ENCODE data around the gene C1GALT1.

The C1GALT1 gene

DNA sequence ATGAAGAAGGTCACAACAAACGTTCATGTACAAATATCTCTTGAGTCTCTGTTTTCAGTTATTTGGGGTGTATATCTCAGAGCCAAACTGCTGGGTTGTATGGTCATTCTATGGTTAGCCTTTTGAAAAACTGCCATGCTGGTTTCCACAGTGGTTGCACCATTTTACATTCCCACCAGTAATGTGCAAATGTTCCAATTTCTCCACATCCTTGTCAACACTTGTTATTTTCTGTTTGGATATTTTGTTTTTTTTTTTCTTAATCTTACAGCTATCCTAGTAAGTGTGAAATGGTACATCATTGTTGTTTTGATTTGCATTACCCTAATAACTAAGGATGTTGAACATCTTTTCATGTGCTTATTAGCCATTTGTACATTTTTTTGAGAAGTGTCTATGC, 13.0 kb upstream of the C1GALT1 start:
- Histone ChIP-seq H3K4me1 (ENCODE audit: control insufficient read depth, insufficient read depth, low read length, poor library complexity, severe bottlenecking) (no peaks in the 10 kb centered on the region), H3K9me3 (ENCODE audit: control insufficient read depth, low read length) (peaks cover 14% of the 10 kb centered on the region), H3K4me3 (ENCODE audit: extremely low read depth, insufficient read depth, low read length, poor library complexity, severe bottlenecking) (no peak overlapping the region), H3K27ac (ENCODE audit: low read depth, low read length, severe bottlenecking) (no peak overlapping the region), H3K36me3 (ENCODE audit: control insufficient read depth, insufficient read depth, low read length) (no peaks in the 10 kb centered on the region)
- WGBS, 2 experiments (ENCODE audit: insufficient coverage in 2 of 2), result no CpG with 5 or more reads among the region's 1 CpG

DNA sequence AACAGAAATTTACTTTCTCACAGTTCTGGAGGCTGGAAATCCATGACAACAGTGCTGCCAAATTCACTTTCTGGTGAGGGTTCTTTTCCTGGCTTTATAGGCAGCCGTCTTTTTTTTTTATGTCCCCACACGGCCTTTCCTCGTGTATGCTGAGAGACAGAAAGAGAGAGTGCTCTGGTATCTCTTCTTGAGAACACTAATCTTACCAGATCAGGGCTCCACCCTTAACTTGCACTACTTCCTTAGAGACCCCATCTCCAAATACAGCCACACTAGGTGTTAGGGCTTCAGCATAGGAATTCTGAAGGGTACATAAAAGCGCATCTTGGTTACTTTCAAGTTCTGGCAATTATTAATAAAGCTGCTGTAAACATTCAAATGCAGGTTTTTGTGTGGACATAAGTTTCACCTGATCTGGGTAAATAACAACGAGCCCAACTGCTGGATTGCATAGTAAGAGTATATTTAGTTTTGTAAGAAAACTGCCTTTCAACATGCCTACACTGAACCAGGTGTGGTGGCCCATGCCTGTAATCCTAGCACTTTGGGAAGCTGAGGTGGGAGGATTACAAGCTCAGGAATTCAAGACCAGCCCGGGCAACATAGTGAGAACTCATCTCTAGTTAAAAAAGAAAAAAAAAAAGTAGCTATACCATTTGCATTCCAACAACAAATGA, 8.2 kb upstream of the C1GALT1 start:
- WGBS, 2 experiments (ENCODE audit: insufficient coverage in 2 of 2), result 81 to 100% methylated on average over 1 to 3 of the region's 6 CpGs
- no peak overlapping the region for H3K27ac ChIP-seq (ENCODE audit: low read depth, low read length, severe bottlenecking)
- peaks cover 26% of the 10 kb centered on the region for H3K9me3 ChIP-seq (ENCODE audit: control insufficient read depth, low read length)
- H3K4me3 ChIP-seq (ENCODE audit: extremely low read depth, insufficient read depth, low read length, poor library complexity, severe bottlenecking), result no peak overlapping the region
- peaks cover 12% of the 10 kb centered on the region for H3K4me1 ChIP-seq (ENCODE audit: control insufficient read depth, insufficient read depth, low read length, poor library complexity, severe bottlenecking)
- no peaks in the 10 kb centered on the region for H3K36me3 ChIP-seq (ENCODE audit: control insufficient read depth, insufficient read depth, low read length)

DNA sequence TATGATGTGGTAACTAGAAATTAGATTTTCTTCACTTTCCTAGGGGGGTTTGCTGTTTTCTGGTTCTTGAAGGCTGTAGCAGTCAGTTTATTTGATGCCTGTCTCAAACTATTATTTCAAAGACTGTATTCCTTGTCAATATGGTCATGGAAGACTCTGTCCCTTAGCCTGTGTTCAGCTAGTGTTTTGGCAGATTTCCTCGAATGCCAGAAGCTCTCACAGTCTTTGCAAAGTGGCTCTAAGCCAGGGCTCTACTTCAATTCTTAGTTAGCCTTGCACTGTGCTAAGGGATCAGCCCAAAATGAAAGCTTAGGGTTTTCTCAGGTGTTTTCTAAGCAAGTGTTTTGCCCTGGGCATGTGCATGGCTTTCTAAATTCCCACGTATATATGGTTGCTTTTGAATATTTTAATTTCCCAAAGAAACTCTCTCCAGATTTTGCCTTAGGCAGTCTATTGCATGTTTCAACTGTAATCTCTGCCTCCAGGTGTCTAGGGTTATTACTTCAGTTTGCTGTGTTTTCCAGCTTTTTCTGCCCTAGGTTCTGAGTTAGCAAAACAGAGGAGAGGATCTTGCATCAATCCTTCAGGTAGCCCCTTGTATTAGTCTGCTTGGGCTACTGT, 7.2 kb upstream of the C1GALT1 start:
- H3K4me1 ChIP-seq (ENCODE audit: control insufficient read depth, insufficient read depth, low read length, poor library complexity, severe bottlenecking), result peaks cover 12% of the 10 kb centered on the region
- H3K27ac ChIP-seq (ENCODE audit: low read depth, low read length, severe bottlenecking), result no peak overlapping the region
- no peak overlapping the region for H3K4me3 ChIP-seq (ENCODE audit: extremely low read depth, insufficient read depth, low read length, poor library complexity, severe bottlenecking)
- WGBS, 2 experiments (ENCODE audit: insufficient coverage in 2 of 2), result 93 to 100% methylated on average over 1 to 2 of the region's 2 CpGs
- no peaks in the 10 kb centered on the region for H3K36me3 ChIP-seq (ENCODE audit: control insufficient read depth, insufficient read depth, low read length)
- peaks cover 26% of the 10 kb centered on the region for H3K9me3 ChIP-seq (ENCODE audit: control insufficient read depth, low read length)

DNA sequence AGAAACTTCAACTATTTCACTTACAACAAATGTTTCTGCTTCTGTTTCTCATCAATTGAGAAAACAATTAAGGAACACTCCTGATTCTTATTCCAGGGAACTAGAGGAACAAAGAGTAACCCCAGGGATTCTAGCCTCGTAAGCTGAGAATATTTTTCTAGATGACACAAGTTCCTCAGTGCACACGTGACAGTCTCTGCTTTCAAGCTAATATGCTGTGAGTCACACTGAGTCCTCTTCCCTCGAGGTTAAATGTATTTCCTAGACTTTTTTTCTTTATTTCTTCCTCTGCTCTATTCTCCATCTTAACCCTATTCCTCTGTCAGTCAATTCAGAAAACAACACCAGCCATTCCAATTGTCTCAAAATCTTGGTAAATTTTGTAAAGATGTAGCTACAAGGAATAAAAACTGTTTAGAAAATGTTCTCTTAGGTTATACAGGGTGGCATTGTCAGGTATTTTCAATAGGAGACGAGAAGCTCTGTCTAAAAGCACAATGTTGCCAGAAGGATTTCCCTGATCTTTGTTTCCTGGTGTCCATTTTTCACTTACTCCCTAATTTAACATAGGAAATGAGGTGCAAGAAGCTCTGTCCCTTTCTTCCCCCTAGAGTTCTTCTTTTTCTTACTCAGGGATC, 5.8 kb upstream of the C1GALT1 start:
- H3K9me3 ChIP-seq (ENCODE audit: control insufficient read depth, low read length), result peaks cover 26% of the 10 kb centered on the region
- 11 to 29% methylated on average over 3 to 4 of the region's 4 CpGs for WGBS, 2 experiments (ENCODE audit: insufficient coverage in 2 of 2)
- H3K36me3 ChIP-seq (ENCODE audit: control insufficient read depth, insufficient read depth, low read length), result no peaks in the 10 kb centered on the region
- H3K27ac ChIP-seq (ENCODE audit: low read depth, low read length, severe bottlenecking), result peak overlapping the region; percentile 91
- peaks cover 12% of the 10 kb centered on the region for H3K4me1 ChIP-seq (ENCODE audit: control insufficient read depth, insufficient read depth, low read length, poor library complexity, severe bottlenecking)
- no peak overlapping the region for H3K4me3 ChIP-seq (ENCODE audit: extremely low read depth, insufficient read depth, low read length, poor library complexity, severe bottlenecking)

DNA sequence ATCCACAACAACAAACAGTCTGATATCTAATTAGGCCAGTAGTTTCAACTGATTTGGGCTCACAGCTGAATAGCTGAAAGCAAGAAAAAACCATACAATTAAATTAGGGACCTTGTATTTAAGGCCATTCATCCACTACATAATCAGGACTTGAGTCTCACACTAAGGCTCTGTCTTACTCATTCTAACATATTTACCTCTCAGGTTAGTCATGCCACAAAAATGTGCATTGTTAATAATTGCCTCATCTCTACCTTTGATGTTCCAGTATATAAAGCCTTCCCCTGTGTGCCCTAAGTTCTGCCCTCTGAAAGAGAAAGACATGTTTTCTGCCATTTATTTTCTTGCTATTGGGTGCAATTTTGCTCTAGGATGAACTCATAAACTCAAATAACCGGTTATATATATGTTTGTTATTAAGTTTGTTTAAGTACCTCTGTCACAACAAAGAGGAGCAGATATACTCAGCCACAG, 5.3 kb upstream of the C1GALT1 start:
- no CpG with 5 or more reads among the region's 1 CpG for WGBS, 2 experiments (ENCODE audit: insufficient coverage in 2 of 2)
- Histone ChIP-seq H3K4me3 (ENCODE audit: extremely low read depth, insufficient read depth, low read length, poor library complexity, severe bottlenecking) (no peak overlapping the region), H3K9me3 (ENCODE audit: control insufficient read depth, low read length) (peaks cover 25% of the 10 kb centered on the region), H3K4me1 (ENCODE audit: control insufficient read depth, insufficient read depth, low read length, poor library complexity, severe bottlenecking) (peaks cover 12% of the 10 kb centered on the region), H3K27ac (ENCODE audit: low read depth, low read length, severe bottlenecking) (peak overlapping the region; percentile 91), H3K36me3 (ENCODE audit: control insufficient read depth, insufficient read depth, low read length) (no peaks in the 10 kb centered on the region)

DNA sequence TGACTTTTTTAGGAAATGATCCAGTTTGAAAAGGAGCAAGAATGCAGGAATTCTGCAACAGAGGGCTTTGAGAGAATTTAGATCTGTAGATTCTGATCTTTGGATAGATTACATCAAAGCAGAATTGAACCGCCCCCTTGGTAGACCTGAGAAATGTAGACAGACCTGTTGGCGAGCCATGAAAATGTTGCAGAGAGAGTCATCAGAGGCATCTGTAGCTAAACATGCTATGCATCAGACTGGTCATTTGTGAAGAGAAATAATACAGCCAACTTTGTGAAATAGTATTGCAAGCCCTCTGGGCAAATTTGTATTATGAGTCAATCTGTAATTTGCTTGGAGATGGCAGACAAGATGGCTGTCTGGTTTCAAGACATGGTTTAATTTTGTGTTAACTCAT, 4.3 kb upstream of the C1GALT1 start:
- H3K27ac ChIP-seq (ENCODE audit: low read depth, low read length, severe bottlenecking), result no peak overlapping the region
- peaks cover 12% of the 10 kb centered on the region for H3K4me1 ChIP-seq (ENCODE audit: control insufficient read depth, insufficient read depth, low read length, poor library complexity, severe bottlenecking)
- WGBS, 2 experiments (ENCODE audit: insufficient coverage in 2 of 2), result 96 to 100% methylated on average over 2 of the region's 2 CpGs
- H3K36me3 ChIP-seq (ENCODE audit: control insufficient read depth, insufficient read depth, low read length), result no peaks in the 10 kb centered on the region
- no peak overlapping the region for H3K4me3 ChIP-seq (ENCODE audit: extremely low read depth, insufficient read depth, low read length, poor library complexity, severe bottlenecking)
- peaks cover 16% of the 10 kb centered on the region for H3K9me3 ChIP-seq (ENCODE audit: control insufficient read depth, low read length)

DNA sequence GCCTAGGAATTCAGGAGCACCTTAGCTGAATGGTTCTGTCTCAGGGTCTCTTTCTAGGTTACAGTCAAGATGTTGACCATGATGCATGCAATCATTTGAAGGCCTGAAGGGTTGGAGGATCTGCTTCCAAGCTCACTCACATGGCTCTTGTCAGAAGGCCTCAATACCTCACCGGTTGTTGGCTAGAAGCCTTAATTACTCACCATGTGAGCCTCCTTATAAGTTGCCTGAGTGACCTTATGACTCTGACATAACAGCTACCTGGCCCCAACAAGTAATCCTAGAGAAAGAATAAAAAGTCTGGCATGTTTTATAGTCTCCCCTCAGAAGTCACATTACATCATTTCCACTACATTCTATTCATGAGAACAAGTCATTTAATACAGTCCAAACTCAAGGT, 3.4 kb upstream of the C1GALT1 start:
- 100% methylated on average over 1 of the region's 1 CpG for WGBS, 2 experiments (ENCODE audit: insufficient coverage in 2 of 2)
- peaks cover 12% of the 10 kb centered on the region for H3K4me1 ChIP-seq (ENCODE audit: control insufficient read depth, insufficient read depth, low read length, poor library complexity, severe bottlenecking)
- no peaks in the 10 kb centered on the region for H3K36me3 ChIP-seq (ENCODE audit: control insufficient read depth, insufficient read depth, low read length)
- no peak overlapping the region for H3K4me3 ChIP-seq (ENCODE audit: extremely low read depth, insufficient read depth, low read length, poor library complexity, severe bottlenecking)
- no peak overlapping the region for H3K27ac ChIP-seq (ENCODE audit: low read depth, low read length, severe bottlenecking)
- peaks cover 12% of the 10 kb centered on the region for H3K9me3 ChIP-seq (ENCODE audit: control insufficient read depth, low read length)

DNA sequence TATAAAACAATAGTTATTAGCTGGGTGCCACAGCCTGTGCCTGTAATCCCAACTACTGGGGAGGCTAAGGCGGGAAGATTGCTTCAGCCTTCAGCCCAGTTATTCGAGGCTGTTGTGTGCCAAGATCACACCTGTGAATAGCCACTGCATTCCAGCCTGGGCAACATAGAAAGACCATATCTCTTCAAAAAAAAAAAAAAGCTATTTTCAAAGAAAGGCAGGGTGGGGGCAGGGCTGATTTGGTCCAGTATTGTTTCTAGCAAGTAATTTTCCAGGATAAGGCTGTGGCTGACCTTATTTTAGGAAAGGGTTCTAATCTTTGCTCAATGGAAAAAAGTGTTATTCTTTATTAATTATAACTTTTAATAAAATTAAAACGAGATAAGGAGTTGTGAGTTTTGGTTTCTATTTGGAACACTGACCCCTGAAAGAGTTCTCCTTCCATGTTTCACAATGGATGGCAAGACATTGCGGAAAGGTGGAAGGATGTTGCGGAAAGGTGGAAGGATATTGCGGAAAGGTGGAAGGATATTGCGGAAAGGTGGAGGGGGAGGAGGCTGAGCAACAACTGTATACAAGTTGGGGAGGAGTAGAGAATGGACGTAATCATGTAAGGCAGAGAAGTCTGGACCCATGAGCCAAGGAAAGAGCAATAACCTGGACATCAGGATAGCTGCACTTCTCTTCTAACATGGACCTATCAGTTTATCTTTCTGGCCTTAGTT, 1.5 kb upstream of the C1GALT1 start:
- no peak overlapping the region for H3K27ac ChIP-seq (ENCODE audit: low read depth, low read length, severe bottlenecking)
- H3K9me3 ChIP-seq (ENCODE audit: control insufficient read depth, low read length), result peaks cover under 1% of the 10 kb centered on the region
- H3K4me1 ChIP-seq (ENCODE audit: control insufficient read depth, insufficient read depth, low read length, poor library complexity, severe bottlenecking), result peaks cover 12% of the 10 kb centered on the region
- whole genome bisulfite sequencing, 2 experiments (ENCODE audit: insufficient coverage in 2 of 2), result 85 to 99% methylated on average over 5 to 6 of the region's 8 CpGs
- H3K36me3 ChIP-seq (ENCODE audit: control insufficient read depth, insufficient read depth, low read length), result peaks cover 6% of the 10 kb centered on the region
- peak overlapping the region; percentile 81 for H3K4me3 ChIP-seq (ENCODE audit: extremely low read depth, insufficient read depth, low read length, poor library complexity, severe bottlenecking)

DNA sequence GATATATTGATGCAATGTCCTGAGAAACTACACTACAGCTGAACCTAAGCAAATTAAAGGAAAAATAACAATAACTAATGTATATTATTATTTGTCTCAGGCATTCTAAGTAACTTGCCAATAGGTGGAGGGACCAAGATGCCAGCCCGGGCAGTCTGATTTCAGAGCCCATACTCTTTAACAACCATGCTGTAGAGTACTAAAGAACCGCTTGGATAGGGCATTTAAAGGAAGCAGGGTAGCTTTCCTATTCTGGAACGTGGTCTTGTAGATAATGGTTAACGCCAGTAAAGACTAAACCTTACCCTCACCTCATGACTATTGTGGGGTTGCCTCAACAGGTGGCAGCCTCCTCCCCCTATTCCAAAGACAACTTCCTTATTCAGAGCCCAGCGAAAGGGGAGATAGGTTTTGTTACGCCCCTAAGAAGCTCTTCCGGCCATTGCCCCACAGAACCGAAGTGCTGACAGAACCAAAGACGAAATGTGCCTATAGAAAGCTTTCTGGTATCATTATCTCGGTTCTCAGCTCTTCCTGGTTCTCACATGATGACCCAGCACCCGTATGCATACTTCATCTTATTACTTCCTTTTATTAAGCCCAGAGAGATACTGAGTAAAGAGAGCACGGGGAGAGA, 707 bp upstream of the C1GALT1 start:
- peaks cover 9% of the 10 kb centered on the region for H3K36me3 ChIP-seq (ENCODE audit: control insufficient read depth, insufficient read depth, low read length)
- 0 to 5% methylated on average over 4 to 5 of the region's 12 CpGs for WGBS, 2 experiments (ENCODE audit: insufficient coverage in 2 of 2)
- peak overlapping the region; percentile 90 for H3K27ac ChIP-seq (ENCODE audit: low read depth, low read length, severe bottlenecking)
- H3K9me3 ChIP-seq (ENCODE audit: control insufficient read depth, low read length), result no peaks in the 10 kb centered on the region
- H3K4me1 ChIP-seq (ENCODE audit: control insufficient read depth, insufficient read depth, low read length, poor library complexity, severe bottlenecking), result peaks cover 7% of the 10 kb centered on the region
- H3K4me3 ChIP-seq (ENCODE audit: extremely low read depth, insufficient read depth, low read length, poor library complexity, severe bottlenecking), result peak overlapping the region; percentile 81

DNA sequence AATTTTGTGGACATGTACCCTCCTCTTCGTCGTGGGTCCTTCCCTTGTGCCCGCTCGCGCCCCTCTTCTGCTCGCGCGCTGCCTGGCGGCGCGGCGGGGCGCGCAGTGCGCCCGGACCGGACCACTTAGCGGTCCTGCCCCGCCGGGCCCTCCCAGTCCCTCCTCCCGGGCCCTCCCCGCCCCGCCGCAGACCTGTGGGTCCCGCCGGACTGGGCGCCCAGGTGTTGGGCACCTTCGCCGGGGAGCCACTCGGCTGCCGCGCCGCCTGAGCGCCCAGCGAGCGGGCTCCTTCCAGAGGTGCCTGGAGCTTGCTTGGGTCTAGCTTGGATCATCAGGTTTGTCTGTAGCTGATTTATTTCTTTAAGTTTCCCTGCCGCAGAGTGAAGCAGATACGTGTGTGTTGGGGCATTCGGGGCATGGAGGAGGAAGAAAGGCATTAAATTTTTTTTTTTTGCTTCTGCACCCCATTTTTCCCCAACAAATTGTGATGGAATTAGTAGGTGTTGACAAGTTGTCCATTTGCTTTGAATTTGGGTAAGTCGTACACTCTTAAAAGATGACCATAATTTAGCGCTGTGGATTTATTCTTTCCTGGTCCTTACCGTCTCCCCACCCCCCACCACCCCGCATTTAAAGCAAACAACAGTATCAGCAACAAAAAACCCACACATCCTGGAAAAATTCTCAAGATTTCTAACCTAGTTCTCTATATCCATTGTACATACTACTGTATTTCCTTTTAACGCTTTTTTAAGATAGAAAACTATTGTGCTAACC, 905 bp downstream of the C1GALT1 start:
- 0% methylated on average over 26 to 34 of the region's 44 CpGs for WGBS, 2 experiments (ENCODE audit: insufficient coverage in 2 of 2)
- no peaks in the 10 kb centered on the region for H3K9me3 ChIP-seq (ENCODE audit: control insufficient read depth, low read length)
- peaks cover 9% of the 10 kb centered on the region for H3K36me3 ChIP-seq (ENCODE audit: control insufficient read depth, insufficient read depth, low read length)
- peak overlapping the region; percentile 83 for H3K27ac ChIP-seq (ENCODE audit: low read depth, low read length, severe bottlenecking)
- H3K4me1 ChIP-seq (ENCODE audit: control insufficient read depth, insufficient read depth, low read length, poor library complexity, severe bottlenecking), result peaks cover 6% of the 10 kb centered on the region
- H3K4me3 ChIP-seq (ENCODE audit: extremely low read depth, insufficient read depth, low read length, poor library complexity, severe bottlenecking), result peak overlapping the region; percentile 81

Measured in mesodermal cell (in vitro differentiated cells).